ENCODE results near the gene MAP4K2. TPM values are rescaled to one million over a fixed set of nuclear protein-coding genes. Genes with fewer than 3 reads are reported as not detected.
A peak's percentile ranks its signal among the peaks of the same experiment; 100 is the strongest.

Gene MAP4K2
- total RNA-seq, 1 donor from 2014 or later: 12.7 TPM

DNA sequence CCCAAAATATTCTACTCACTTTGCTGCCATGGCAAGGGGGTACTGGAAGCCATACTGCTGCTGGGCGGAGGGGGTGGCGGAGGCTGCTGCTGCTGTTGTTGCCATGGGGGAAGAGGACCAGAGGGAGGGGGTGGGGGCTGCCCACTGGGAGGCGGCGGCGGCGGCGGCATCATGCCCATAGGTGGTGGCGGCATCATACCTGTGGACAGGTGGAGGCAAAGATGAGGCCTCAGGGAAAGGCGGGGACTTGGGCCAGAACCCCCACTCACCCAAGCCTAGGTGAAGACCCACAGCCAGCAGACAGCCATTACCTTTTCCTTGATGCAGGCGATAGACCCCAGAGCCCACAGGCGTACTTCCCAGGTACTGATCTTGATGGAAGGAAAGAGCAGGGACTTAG is 36.1 kb downstream of the MAP4K2 start:
- H3K27ac Mint-ChIP-seq: no peak overlapping the region

DNA sequence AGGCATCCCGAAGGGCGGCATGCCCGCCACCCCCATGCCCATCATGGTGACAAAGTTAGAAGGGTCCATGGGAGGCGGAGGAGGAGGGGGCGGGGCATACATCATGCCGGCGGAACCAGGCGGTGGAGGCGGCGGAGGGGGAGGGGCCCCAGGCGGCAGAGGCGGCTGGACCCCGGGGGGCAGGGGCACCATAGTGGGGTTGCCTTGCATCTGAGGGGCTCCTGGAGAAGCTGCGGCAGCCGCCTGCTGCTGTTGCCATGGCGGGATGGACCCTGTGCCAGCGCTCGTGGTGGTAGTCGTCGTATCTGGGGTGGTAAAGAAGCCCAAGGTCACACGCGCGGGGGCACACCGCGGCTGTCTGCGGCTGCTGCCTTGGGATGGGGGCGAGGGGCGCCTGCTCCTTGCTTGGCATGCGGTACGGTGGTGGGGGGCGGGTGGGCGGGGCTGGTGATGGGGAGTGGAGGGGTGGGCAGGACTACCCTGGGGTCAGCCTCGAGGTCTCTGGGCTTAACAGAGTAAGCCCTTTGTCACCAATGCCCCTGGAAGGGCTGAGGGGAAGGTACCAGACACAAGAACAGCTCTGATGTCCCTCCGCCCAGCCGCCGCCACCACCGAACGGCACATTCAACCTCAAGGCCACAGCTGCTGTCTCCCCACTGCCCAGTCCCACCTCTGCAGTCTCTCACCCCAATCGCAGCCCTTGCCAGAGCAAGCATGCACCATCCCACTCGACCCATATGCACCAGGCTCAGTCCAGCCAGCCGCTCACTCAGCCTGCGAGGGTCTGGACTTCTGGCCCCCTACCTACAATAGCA is 37.0 kb downstream of the MAP4K2 start:
- Mint-ChIP-seq H3K36me3 (ENCODE audit: insufficient read depth) (peaks cover 55% of the 10 kb centered on the region), H3K4me1 (ENCODE audit: low read depth) (peaks cover 26% of the 10 kb centered on the region), H3K27ac (peak overlapping the region; percentile 74)

More for the DNA sequence above, 36.1 kb downstream of the MAP4K2 start:
- H3K36me3 Mint-ChIP-seq (ENCODE audit: insufficient read depth): peaks cover 58% of the 10 kb centered on the region
- peaks cover 34% of the 10 kb centered on the region for H3K4me1 Mint-ChIP-seq (ENCODE audit: low read depth)
- H3K4me3 Mint-ChIP-seq (ENCODE audit: low read depth): no peak overlapping the region
- H3K27me3 Mint-ChIP-seq: no peaks in the 10 kb centered on the region
- no peaks in the 10 kb centered on the region for H3K9me3 Mint-ChIP-seq (ENCODE audit: low read depth)
- no peak for DNase-seq (ENCODE audit: low spot score, unreplicated experiment)
- TF ChIP-seq, protein P1, sequence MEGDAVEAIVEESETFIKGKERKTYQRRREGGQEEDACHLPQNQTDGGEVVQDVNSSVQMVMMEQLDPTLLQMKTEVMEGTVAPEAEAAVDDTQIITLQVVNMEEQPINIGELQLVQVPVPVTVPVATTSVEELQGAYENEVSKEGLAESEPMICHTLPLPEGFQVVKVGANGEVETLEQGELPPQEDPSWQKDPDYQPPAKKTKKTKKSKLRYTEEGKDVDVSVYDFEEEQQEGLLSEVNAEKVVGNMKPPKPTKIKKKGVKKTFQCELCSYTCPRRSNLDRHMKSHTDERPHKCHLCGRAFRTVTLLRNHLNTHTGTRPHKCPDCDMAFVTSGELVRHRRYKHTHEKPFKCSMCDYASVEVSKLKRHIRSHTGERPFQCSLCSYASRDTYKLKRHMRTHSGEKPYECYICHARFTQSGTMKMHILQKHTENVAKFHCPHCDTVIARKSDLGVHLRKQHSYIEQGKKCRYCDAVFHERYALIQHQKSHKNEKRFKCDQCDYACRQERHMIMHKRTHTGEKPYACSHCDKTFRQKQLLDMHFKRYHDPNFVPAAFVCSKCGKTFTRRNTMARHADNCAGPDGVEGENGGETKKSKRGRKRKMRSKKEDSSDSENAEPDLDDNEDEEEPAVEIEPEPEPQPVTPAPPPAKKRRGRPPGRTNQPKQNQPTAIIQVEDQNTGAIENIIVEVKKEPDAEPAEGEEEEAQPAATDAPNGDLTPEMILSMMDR (IDR thresholded peaks at IDR 0.05; ENCODE audit: unreplicated experiment): no peak

DNA sequence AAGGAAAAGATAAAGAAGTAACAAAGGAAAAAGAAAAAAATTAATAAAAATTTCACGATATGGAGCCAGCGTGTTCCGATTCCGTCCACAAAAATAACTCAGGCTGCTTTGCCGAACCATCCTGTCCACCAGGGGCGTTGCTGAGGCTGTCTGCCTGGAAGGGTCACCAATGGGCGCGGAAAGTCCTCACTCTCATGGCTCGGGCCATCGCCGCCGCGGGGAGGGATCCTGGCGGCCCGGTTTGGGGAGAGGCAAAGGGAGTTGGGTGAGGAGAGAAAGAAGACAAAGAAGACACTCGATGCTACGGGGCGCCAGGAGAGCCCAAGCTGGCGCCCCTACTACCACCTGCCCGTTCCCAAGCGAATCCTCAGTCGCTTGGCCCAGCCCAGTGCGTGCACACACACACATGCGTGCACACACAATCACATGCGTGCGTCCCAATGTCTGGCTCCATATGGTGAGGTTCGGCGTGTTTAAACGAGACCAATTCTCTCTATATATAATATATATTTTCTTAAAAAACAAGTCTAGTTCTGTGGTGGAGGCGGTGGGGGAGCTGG is 37.6 kb downstream of the MAP4K2 start:
- no peak overlapping the region for H3K27ac Mint-ChIP-seq
- peaks cover 26% of the 10 kb centered on the region for H3K4me1 Mint-ChIP-seq (ENCODE audit: low read depth)
- TF ChIP-seq, protein P1 (IDR thresholded peaks at IDR 0.05; ENCODE audit: unreplicated experiment): peak; percentile 27
- H3K36me3 Mint-ChIP-seq (ENCODE audit: insufficient read depth): peaks cover 49% of the 10 kb centered on the region
- no peaks in the 10 kb centered on the region for H3K9me3 Mint-ChIP-seq (ENCODE audit: low read depth)
- no peak for DNase-seq (ENCODE audit: low spot score, unreplicated experiment)
- H3K4me3 Mint-ChIP-seq (ENCODE audit: low read depth): no peak overlapping the region
- H3K27me3 Mint-ChIP-seq: no peaks in the 10 kb centered on the region

More for the DNA sequence above, 37.0 kb downstream of the MAP4K2 start:
- Mint-ChIP-seq H3K9me3 (ENCODE audit: low read depth) (no peaks in the 10 kb centered on the region), H3K27me3 (no peaks in the 10 kb centered on the region), H3K4me3 (ENCODE audit: low read depth) (no peak overlapping the region)
- DNase-seq (ENCODE audit: low spot score, unreplicated experiment): no peak
- TF ChIP-seq, protein P1 (IDR thresholded peaks at IDR 0.05; ENCODE audit: unreplicated experiment): no peak

DNA sequence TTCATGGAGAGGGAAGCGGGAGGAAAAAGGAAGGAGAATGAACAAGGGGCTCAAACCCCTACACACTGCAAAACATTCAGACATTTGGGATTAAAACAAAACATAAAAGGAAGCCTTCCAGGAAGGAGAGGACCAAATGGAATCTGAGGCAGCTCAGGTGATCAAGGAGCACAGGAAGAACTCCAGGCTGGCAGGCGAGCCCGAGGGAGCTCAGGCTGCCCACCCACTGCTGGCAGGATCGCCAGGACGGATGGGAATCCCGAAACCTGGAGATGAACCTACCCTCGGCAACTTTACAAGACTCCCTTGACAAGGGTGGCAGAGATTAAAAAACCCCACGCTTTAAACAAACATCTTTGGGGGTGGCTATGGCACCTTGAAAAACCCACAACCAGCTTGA is 38.3 kb downstream of the MAP4K2 start:
- peaks cover 47% of the 10 kb centered on the region for H3K36me3 Mint-ChIP-seq (ENCODE audit: insufficient read depth)
- no peak overlapping the region for H3K4me3 Mint-ChIP-seq (ENCODE audit: low read depth)
- peak overlapping the region; percentile 36 for H3K27ac Mint-ChIP-seq
- TF ChIP-seq, protein P1 (IDR thresholded peaks at IDR 0.05; ENCODE audit: unreplicated experiment): no peak
- H3K27me3 Mint-ChIP-seq: no peaks in the 10 kb centered on the region
- no peaks in the 10 kb centered on the region for H3K9me3 Mint-ChIP-seq (ENCODE audit: low read depth)
- H3K4me1 Mint-ChIP-seq (ENCODE audit: low read depth): peaks cover 31% of the 10 kb centered on the region
- no peak for DNase-seq (ENCODE audit: low spot score, unreplicated experiment)

DNA sequence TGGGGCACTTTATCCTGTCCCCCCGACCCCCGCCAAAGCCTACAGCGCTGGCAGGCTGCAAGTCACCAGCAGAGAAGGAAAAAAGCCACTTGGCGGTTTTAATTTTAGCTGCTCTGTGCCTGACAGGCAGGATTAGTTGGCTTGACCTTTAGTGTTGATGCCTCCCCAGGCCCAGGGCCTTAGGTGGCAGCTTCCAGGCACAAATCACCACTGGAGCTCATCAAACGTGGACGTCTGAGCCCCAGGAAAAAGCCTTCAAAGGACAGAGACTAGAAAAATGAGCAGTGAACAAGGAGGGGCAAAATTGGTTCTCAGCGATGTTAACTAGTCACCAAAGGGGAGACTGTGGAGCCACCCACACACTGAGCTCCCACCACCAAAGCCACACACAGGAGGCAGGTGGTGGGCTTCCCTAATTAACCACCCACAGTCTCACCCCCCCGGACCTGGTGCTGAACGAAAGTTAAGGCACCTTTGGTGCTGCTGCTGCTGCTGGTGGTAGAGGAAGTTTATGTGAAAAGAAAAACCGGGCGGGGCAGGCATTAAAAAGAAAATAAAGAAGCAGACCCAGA is 38.9 kb downstream of the MAP4K2 start:
- peak overlapping the region; percentile 12 for H3K27ac Mint-ChIP-seq
- peaks cover 41% of the 10 kb centered on the region for H3K36me3 Mint-ChIP-seq (ENCODE audit: insufficient read depth)
- H3K4me3 Mint-ChIP-seq (ENCODE audit: low read depth): no peak overlapping the region
- H3K4me1 Mint-ChIP-seq (ENCODE audit: low read depth): peaks cover 37% of the 10 kb centered on the region
- H3K9me3 Mint-ChIP-seq (ENCODE audit: low read depth): no peaks in the 10 kb centered on the region
- no peaks in the 10 kb centered on the region for H3K27me3 Mint-ChIP-seq
- DNase-seq (ENCODE audit: low spot score, unreplicated experiment): no peak
- TF ChIP-seq, protein P1 (IDR thresholded peaks at IDR 0.05; ENCODE audit: unreplicated experiment): no peak

Measured in progenitor cell of endocrine pancreas (in vitro differentiated cells).